ENCODE data around the gene GTF2F2. TPM values are rescaled to one million over a fixed set of nuclear protein-coding genes. Genes with fewer than 3 reads are reported as not detected.

Gene GTF2F2
- total RNA-seq, 1 experiment from 2014 or later, result 37.8 TPM

DNA sequence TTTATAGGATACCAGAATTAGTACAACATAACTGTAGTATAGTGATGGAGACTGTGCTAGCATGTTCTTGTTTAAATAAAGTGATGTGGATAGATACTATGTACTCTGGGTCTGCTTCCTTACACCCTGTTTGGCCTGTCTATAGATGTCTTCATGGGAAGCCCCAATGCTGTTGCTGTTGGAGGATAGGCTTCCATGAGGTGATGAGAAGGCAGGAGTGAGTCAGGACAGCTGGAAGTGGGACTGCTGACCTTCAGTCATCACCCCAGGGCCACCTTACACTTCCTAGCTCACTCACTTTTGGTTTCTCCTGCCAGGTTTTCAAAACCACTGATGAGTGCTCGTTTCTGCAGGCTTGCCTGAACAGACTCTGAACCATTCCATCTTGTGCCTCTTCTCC, 76.3 kb downstream of the GTF2F2 start:
- TF ChIP-seq EZH2 (IDR thresholded peaks at IDR 0.05; ENCODE audit: borderline replicate concordance, low read depth, low read length, poor library complexity, severe bottlenecking), result no peak
- TF ChIP-seq, protein P1, sequence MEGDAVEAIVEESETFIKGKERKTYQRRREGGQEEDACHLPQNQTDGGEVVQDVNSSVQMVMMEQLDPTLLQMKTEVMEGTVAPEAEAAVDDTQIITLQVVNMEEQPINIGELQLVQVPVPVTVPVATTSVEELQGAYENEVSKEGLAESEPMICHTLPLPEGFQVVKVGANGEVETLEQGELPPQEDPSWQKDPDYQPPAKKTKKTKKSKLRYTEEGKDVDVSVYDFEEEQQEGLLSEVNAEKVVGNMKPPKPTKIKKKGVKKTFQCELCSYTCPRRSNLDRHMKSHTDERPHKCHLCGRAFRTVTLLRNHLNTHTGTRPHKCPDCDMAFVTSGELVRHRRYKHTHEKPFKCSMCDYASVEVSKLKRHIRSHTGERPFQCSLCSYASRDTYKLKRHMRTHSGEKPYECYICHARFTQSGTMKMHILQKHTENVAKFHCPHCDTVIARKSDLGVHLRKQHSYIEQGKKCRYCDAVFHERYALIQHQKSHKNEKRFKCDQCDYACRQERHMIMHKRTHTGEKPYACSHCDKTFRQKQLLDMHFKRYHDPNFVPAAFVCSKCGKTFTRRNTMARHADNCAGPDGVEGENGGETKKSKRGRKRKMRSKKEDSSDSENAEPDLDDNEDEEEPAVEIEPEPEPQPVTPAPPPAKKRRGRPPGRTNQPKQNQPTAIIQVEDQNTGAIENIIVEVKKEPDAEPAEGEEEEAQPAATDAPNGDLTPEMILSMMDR (conservative IDR thresholded peaks at IDR 0.05; ENCODE audit: low read depth, low read length), result no peak
- H3K9me3 ChIP-seq (ENCODE audit: low read depth, low read length, poor library complexity, severe bottlenecking), result no peaks in the 10 kb centered on the region
- POLR2A ChIA-PET (ENCODE audit: low non-redundant PET), result no interaction called here
- no peaks in the 10 kb centered on the region for H3K27me3 ChIP-seq (replicated peaks; ENCODE audit: insufficient read depth, low read depth, low read length, poor library complexity)
- no TSS peak for BruUV-seq (replicated peaks)
- no peak overlapping the region for H3K4me3 ChIP-seq (ENCODE audit: low read depth, low read length, poor library complexity, severe bottlenecking)
- peaks cover 22% of the 10 kb centered on the region for H3K4me1 ChIP-seq (ENCODE audit: insufficient read depth, low read length, poor library complexity, severe bottlenecking)
- H3K27ac ChIP-seq (ENCODE audit: low read depth, low read length, poor library complexity, severe bottlenecking), result no peak overlapping the region
- intact Hi-C loops (cut with micrococcal nuclease; ENCODE audit: unreplicated experiment), result no loop called here
- H3K36me3 ChIP-seq (ENCODE audit: insufficient read depth, low read length, poor library complexity, severe bottlenecking), result no peaks in the 10 kb centered on the region
- CTCF ChIA-PET, result no interaction called here
- DNase-seq (ENCODE audit: low spot score), result no peak

DNA sequence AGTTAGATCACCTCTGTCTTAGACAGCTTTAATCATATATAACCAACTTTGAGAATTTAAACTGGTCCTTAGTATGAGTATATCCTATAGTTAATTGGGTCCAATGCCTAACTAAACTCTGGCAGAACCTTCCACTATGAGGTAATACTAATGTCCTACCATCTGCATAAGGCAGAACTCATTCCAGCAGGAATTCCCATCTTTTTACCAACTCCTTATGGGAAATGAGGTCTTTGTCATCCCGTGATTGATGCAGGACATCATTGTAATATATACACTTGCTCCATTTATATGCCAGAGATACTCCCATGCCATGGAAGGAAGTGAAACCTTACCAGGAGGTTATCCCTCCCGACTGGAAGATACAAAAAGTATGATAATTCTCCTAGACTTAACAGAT, 77.7 kb downstream of the GTF2F2 start:
- Histone ChIP-seq H3K36me3 (ENCODE audit: insufficient read depth, low read length, poor library complexity, severe bottlenecking) (no peaks in the 10 kb centered on the region), H3K4me1 (ENCODE audit: insufficient read depth, low read length, poor library complexity, severe bottlenecking) (peaks cover 13% of the 10 kb centered on the region), H3K27me3 (replicated peaks; ENCODE audit: insufficient read depth, low read depth, low read length, poor library complexity) (no peaks in the 10 kb centered on the region), H3K9me3 (ENCODE audit: low read depth, low read length, poor library complexity, severe bottlenecking) (no peaks in the 10 kb centered on the region), H3K4me3 (ENCODE audit: low read depth, low read length, poor library complexity, severe bottlenecking) (no peak overlapping the region), H3K27ac (ENCODE audit: low read depth, low read length, poor library complexity, severe bottlenecking) (no peak overlapping the region)
- BruUV-seq (replicated peaks), result no TSS peak
- ChIA-PET CTCF (no interaction called here), POLR2A (ENCODE audit: low non-redundant PET) (interaction anchor here (0.6 kb wide), 1 partner anchor 52 kb away, joined by 4 read pairs; no protein-coding TSS in a partner anchor)
- no peak for TF ChIP-seq EZH2 (IDR thresholded peaks at IDR 0.05; ENCODE audit: borderline replicate concordance, low read depth, low read length, poor library complexity, severe bottlenecking)
- TF ChIP-seq, protein P1 (conservative IDR thresholded peaks at IDR 0.05; ENCODE audit: low read depth, low read length), result no peak
- DNase-seq (ENCODE audit: low spot score), result no peak
- intact Hi-C loops (cut with micrococcal nuclease; ENCODE audit: unreplicated experiment), result no loop called here

DNA sequence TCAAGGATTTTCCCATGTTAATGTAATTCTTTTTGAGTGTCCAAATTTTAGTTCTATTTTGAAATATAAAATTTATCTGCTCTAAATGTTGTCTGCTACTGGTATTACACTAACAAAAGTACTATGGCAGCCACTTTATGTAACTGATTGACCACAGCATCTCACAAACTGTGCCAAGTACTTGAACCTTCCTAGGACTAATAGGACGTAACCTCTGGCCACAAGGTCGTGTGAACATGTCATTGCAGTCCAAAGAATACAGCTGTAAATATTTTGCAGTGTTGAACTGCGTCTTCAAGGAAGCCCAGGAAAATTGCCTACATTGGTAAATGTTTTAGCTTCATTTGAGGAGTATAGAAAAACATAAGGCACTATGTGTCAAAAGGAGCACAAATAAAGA, 78.6 kb downstream of the GTF2F2 start:
- H3K4me3 ChIP-seq (ENCODE audit: low read depth, low read length, poor library complexity, severe bottlenecking), result no peak overlapping the region
- CTCF ChIA-PET, result no interaction called here

More for the DNA sequence above, 78.6 kb downstream of the GTF2F2 start:
- no peak for TF ChIP-seq EZH2 (IDR thresholded peaks at IDR 0.05; ENCODE audit: borderline replicate concordance, low read depth, low read length, poor library complexity, severe bottlenecking)
- TF ChIP-seq, protein P1 (conservative IDR thresholded peaks at IDR 0.05; ENCODE audit: low read depth, low read length), result no peak
- DNase-seq (ENCODE audit: low spot score), result no peak
- Histone ChIP-seq H3K4me1 (ENCODE audit: insufficient read depth, low read length, poor library complexity, severe bottlenecking) (peaks cover 13% of the 10 kb centered on the region), H3K36me3 (ENCODE audit: insufficient read depth, low read length, poor library complexity, severe bottlenecking) (no peaks in the 10 kb centered on the region), H3K27ac (ENCODE audit: low read depth, low read length, poor library complexity, severe bottlenecking) (no peak overlapping the region), H3K9me3 (ENCODE audit: low read depth, low read length, poor library complexity, severe bottlenecking) (no peaks in the 10 kb centered on the region), H3K27me3 (replicated peaks; ENCODE audit: insufficient read depth, low read depth, low read length, poor library complexity) (no peaks in the 10 kb centered on the region)
- intact Hi-C loops (cut with micrococcal nuclease; ENCODE audit: unreplicated experiment), result no loop called here
- BruUV-seq (replicated peaks), result no TSS peak
- POLR2A ChIA-PET (ENCODE audit: low non-redundant PET), result interaction anchor here (0.6 kb wide), 1 partner anchor 51 kb away, joined by 4 read pairs; no protein-coding TSS in a partner anchor
